Liver (tissue), 9 donors: Measurements from ENCODE around the gene CD19. TPM values are rescaled to one million over a fixed set of nuclear protein-coding genes. Genes with fewer than 3 reads are reported as not detected.

ENCODE experiments used
- DNase-seq: peaks from one replicate; pipeline ENCODE4 v3.0.0-alpha.2; 2017; ENCODE audit warnings: low spot score
- H3K27ac ChIP-seq, 2 donors: one replicate each; pipeline ENCODE4 v1.7.0; 2013; ENCODE audit warnings: inconsistent platforms in 2 of 2, low read length in 2 of 2, control low read depth in 1 of 2, low read depth in 1 of 2, mild to moderate bottlenecking in 1 of 2
- H3K27me3 ChIP-seq, 4 donors: one replicate each; pipeline versions ENCODE4 v1.6.1 to v1.7.0; 2013; ENCODE audit warnings: low read length in 3 of 4, inconsistent platforms in 1 of 4, mild to moderate bottlenecking in 1 of 4, moderate library complexity in 1 of 4; ENCODE audit not compliant: control insufficient read depth in 4 of 4, insufficient read depth in 4 of 4
- H3K36me3 ChIP-seq, 4 donors: one replicate each; pipeline versions ENCODE4 v1.6.1 to v1.7.0; 2013; ENCODE audit warnings: low read length in 3 of 4, mild to moderate bottlenecking in 3 of 4, low read depth in 1 of 4, moderate library complexity in 1 of 4; ENCODE audit not compliant: control insufficient read depth in 4 of 4, insufficient read depth in 3 of 4
- H3K4me1 ChIP-seq, 4 donors: one replicate each; pipeline versions ENCODE4 v1.6.1 to v1.7.0; 2013; ENCODE audit warnings: low read length in 3 of 4, mild to moderate bottlenecking in 3 of 4, moderate library complexity in 1 of 4; ENCODE audit not compliant: control insufficient read depth in 4 of 4, insufficient read depth in 4 of 4
- H3K4me3 ChIP-seq, 3 donors: one replicate each; pipeline versions ENCODE4 v1.6.1 to v1.7.0; 2013; ENCODE audit warnings: low read length in 3 of 3, control low read depth in 1 of 3, low read depth in 1 of 3, mild to moderate bottlenecking in 1 of 3
- H3K9ac ChIP-seq, 2 donors: one replicate each; pipeline ENCODE4 v1.7.0; 2013; ENCODE audit warnings: low read length in 2 of 2, mild to moderate bottlenecking in 2 of 2, moderate library complexity in 2 of 2, control low read depth in 1 of 2, low read depth in 1 of 2
- H3K9me3 ChIP-seq, 4 donors: one replicate each; pipeline versions ENCODE4 v1.6.1 to v1.7.0; 2013; ENCODE audit warnings: low read length in 3 of 4; ENCODE audit not compliant: control insufficient read depth in 4 of 4
- ATF3 ChIP-seq: IDR thresholded peaks from 2 replicates; pipeline ENCODE4 v1.6.1; 2016; ENCODE audit warnings: antibody characterized with exemption
- CTCF ChIP-seq: fragments of 150-350 bp; IDR thresholded peaks from 2 replicates; pipeline ENCODE4 v1.5.1; 2017; ENCODE audit warnings: improper control_type of control experiment, low read depth, low read length; ENCODE audit not compliant: missing input control
- EGR1 ChIP-seq, 2 donors: IDR thresholded peaks; 2 replicates each; pipeline ENCODE4 v1.6.1; 2016 to 2018; ENCODE audit warnings: antibody characterized with exemption in 2 of 2, low read depth in 2 of 2
- FOXA1 ChIP-seq: IDR thresholded peaks from 2 replicates; pipeline ENCODE4 v1.6.1; 2016; ENCODE audit warnings: antibody characterized with exemption
- FOXA2 ChIP-seq: IDR thresholded peaks from 2 replicates; pipeline ENCODE4 v1.6.1; 2016; ENCODE audit warnings: antibody characterized with exemption
- GABPA ChIP-seq, 2 donors: IDR thresholded peaks in 1 of 2; conservative IDR thresholded peaks in 1 of 2; 2 replicates each; pipeline ENCODE4 v1.6.1; 2016; ENCODE audit warnings: antibody characterized with exemption in 2 of 2, mild to moderate bottlenecking in 1 of 2, moderate library complexity in 1 of 2
- HNF4G ChIP-seq: IDR thresholded peaks from 2 replicates; pipeline ENCODE4 v1.6.1; 2016; ENCODE audit warnings: antibody characterized with exemption
- JUND ChIP-seq, 2 donors: IDR thresholded peaks; 2 replicates each; pipeline ENCODE4 v1.6.1; 2016; ENCODE audit warnings: antibody characterized with exemption in 2 of 2
- MAX ChIP-seq: IDR thresholded peaks from 2 replicates; pipeline ENCODE4 v1.6.1; 2016; ENCODE audit warnings: antibody characterized with exemption
- NR2F2 ChIP-seq: IDR thresholded peaks from 2 replicates; pipeline ENCODE4 v1.6.1; 2016; ENCODE audit warnings: antibody characterized with exemption
- RAD21 ChIP-seq, 2 donors: IDR thresholded peaks; 2 replicates each; pipeline ENCODE4 v1.6.1; 2016; ENCODE audit warnings: antibody characterized with exemption in 2 of 2, mild to moderate bottlenecking in 2 of 2
- RXRA ChIP-seq, 2 donors: IDR thresholded peaks; 2 replicates each; pipeline ENCODE4 v1.6.1; 2017 to 2018; ENCODE audit warnings: antibody characterized with exemption in 2 of 2, mild to moderate bottlenecking in 1 of 2
- SP1 ChIP-seq: IDR thresholded peaks from 2 replicates; pipeline ENCODE4 v1.6.1; 2018; ENCODE audit warnings: antibody characterized with exemption, mild to moderate bottlenecking
- TAF1 ChIP-seq: conservative IDR thresholded peaks from 2 replicates; pipeline ENCODE4 v1.6.1; 2016; ENCODE audit warnings: antibody characterized with exemption, mild to moderate bottlenecking
- YY1 ChIP-seq: IDR thresholded peaks from 2 replicates; pipeline ENCODE4 v1.6.1; 2016; ENCODE audit warnings: antibody characterized with exemption, mild to moderate bottlenecking
- ZBTB33 ChIP-seq: IDR thresholded peaks from 2 replicates; pipeline ENCODE4 v1.6.1; 2016; ENCODE audit warnings: antibody characterized with exemption
- WGBS: extraction: QIAGEN DNeasy Blood & Tissue Kit; methylation state at CpG from one replicate; pipeline ENCODE4 v1.1.7; 2013; 5-methylcytosine and 5-hydroxymethylcytosine counted together
- polyA plus RNA-seq, 2 donors: library from polyadenylated mRNA; stranded (reverse) in 1 of 2; unstranded in 1 of 2; fragments of 200-250 nt in 1 of 2; fragments of >200 nt in 1 of 2; fragmentation: Nextera tagmentation in 1 of 2; extraction: Ambion mirVana in 1 of 2; gene quantifications; one replicate each; pipeline versions ENCODE4 v1.2.1 to v1.2.3, GENCODE V29; 2013 to 2015
- total RNA-seq, 2 donors: library from RNA; depleted of rRNA; stranded (reverse); fragments of >200 nt; gene quantifications; one replicate each; pipeline ENCODE4 v1.2.3, GENCODE V29; 2014
- donor health status: healthy.
- donor health status: healthy.
- donor health status: healthy.
- donor health status: healthy.
- donor health status: healthy.

The CD19 gene
- total and polyA plus RNA-seq, 4 donors, result 0.08 to 1.2 (median 0.49) TPM

- WGBS, result 88% methylated on average over 19 of the region's 19 CpGs
- Histone ChIP-seq H3K36me3 (peaks cover 0 to 25% (median 10%) of the 10 kb centered on the region in 4 donors), H3K27me3 (no peaks in the 10 kb centered on the region), H3K27ac (no peak overlapping the region), H3K4me3 (no peak overlapping the region), H3K9ac (no peak overlapping the region), H3K4me1 (no peaks in the 10 kb centered on the region), H3K9me3 (no peaks in the 10 kb centered on the region)
- no peak for DNase-seq
- TF ChIP-seq SP1, result no peak
- no peak for TF ChIP-seq JUND (IDR thresholded peaks at IDR 0.05)
- TF ChIP-seq FOXA1, result no peak
- no peak for TF ChIP-seq RAD21 (IDR thresholded peaks at IDR 0.05)
- TF ChIP-seq CTCF, result no peak
- no peak for TF ChIP-seq GABPA (IDR thresholded peaks at IDR 0.05 in 1 of 2, conservative IDR thresholded peaks at IDR 0.05 in 1 of 2)
- no peak for TF ChIP-seq RXRA (IDR thresholded peaks at IDR 0.05)
- TF ChIP-seq EGR1 (IDR thresholded peaks at IDR 0.05; ENCODE audit: low read depth in 2 of 2), result no peak
- no peak for TF ChIP-seq ATF3
- TF ChIP-seq NR2F2, result no peak
- no peak for TF ChIP-seq FOXA2
- no peak for TF ChIP-seq HNF4G
- no peak for TF ChIP-seq TAF1
- TF ChIP-seq YY1, result no peak
- no peak for TF ChIP-seq ZBTB33
- TF ChIP-seq MAX, result no peak
Observed at GRCh38 chr16:28910086-28911031, 21.4 kb upstream of the CD19 start.

GRCh38 chr16:28912558-28912957 lies 19.2 kb upstream of the CD19 start:
- Histone ChIP-seq H3K4me3 (no peak overlapping the region), H3K27me3 (no peaks in the 10 kb centered on the region), H3K9ac (no peak overlapping the region), H3K9me3 (no peaks in the 10 kb centered on the region), H3K36me3 (peaks cover 0 to 28% (median 11%) of the 10 kb centered on the region in 4 donors), H3K4me1 (no peaks in the 10 kb centered on the region), H3K27ac (no peak overlapping the region)
- WGBS, result 95% methylated on average over 12 of the region's 12 CpGs
- no peak for TF ChIP-seq YY1
- no peak for TF ChIP-seq FOXA1
- no peak for TF ChIP-seq TAF1
- no peak for TF ChIP-seq ATF3
- no peak for TF ChIP-seq HNF4G
- no peak for TF ChIP-seq NR2F2
- no peak for TF ChIP-seq JUND (IDR thresholded peaks at IDR 0.05)
- no peak for TF ChIP-seq GABPA (IDR thresholded peaks at IDR 0.05 in 1 of 2, conservative IDR thresholded peaks at IDR 0.05 in 1 of 2)
- no peak for TF ChIP-seq RAD21 (IDR thresholded peaks at IDR 0.05)
- no peak for TF ChIP-seq ZBTB33
- DNase-seq, result no peak
